Measurements from ENCODE around the gene PLEKHM1. TPM values are rescaled to one million over a fixed set of nuclear protein-coding genes. Genes with fewer than 3 reads are reported as not detected.

The PLEKHM1 gene
- total RNA-seq, 4 donors from 2014 or later, result 44.0 to 68.9 (median 53.2) TPM

DNA sequence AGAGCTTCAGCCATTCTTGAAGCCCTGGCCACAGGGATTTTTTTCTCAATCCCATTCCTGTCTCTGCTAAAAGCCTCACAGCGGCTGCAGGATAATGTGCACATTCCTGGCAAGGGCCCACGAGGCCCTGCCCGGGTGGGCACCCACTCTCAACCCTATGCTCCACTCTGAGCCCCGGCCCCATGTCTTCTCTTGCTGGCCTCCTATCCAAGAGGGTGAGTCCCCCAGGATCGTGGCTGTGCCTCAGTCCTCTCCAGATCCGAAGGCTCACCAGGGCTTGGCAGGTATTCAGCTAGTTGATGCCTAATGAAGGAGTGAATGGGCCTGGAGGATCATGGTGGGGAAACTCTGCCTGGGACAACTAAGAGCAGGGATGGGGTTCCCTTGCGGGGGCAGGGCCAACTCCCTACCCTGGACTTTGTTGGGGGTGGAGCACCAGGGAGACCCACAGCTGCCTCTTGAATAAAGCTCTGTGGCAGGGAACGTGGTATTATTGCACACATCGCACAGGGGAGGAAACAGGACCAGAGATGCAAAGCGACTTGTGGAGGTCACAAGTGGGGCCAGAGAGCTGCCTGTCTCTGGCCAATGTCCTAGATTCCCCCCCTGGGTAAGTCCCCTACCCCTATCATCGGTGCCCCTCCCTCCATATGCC lies 63.2 kb downstream of the PLEKHM1 start:
- DNase-seq (ENCODE audit: low spot score) (no peak), ATAC-seq (ENCODE audit: low FRiP score) (no peak)
- TF ChIP-seq, protein P1, sequence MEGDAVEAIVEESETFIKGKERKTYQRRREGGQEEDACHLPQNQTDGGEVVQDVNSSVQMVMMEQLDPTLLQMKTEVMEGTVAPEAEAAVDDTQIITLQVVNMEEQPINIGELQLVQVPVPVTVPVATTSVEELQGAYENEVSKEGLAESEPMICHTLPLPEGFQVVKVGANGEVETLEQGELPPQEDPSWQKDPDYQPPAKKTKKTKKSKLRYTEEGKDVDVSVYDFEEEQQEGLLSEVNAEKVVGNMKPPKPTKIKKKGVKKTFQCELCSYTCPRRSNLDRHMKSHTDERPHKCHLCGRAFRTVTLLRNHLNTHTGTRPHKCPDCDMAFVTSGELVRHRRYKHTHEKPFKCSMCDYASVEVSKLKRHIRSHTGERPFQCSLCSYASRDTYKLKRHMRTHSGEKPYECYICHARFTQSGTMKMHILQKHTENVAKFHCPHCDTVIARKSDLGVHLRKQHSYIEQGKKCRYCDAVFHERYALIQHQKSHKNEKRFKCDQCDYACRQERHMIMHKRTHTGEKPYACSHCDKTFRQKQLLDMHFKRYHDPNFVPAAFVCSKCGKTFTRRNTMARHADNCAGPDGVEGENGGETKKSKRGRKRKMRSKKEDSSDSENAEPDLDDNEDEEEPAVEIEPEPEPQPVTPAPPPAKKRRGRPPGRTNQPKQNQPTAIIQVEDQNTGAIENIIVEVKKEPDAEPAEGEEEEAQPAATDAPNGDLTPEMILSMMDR (IDR thresholded peaks at IDR 0.05), result no peak

DNA sequence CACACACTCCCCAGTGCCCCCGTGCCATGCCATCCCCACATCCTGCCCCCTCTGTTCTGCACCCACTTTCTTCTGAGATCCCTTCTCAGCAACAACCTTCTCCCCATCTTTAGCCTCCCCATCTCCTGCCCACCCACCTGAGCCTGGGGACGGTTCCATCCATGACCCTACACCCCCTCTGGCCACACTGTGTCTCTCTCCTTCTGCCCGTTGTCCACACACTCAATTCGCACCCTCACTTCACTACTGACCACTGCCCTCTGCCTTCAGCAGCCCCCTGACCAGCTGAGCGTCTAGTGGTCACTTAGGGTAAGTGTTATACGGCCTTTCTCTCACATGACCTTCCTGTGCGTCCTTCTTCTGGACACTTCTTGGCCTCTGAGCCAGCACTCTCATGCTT lies 64.0 kb downstream of the PLEKHM1 start:
- TF ChIP-seq, protein P1 (IDR thresholded peaks at IDR 0.05), result no peak
- DNase-seq (ENCODE audit: low spot score), result no peak
- ATAC-seq (ENCODE audit: low FRiP score), result no peak

DNA sequence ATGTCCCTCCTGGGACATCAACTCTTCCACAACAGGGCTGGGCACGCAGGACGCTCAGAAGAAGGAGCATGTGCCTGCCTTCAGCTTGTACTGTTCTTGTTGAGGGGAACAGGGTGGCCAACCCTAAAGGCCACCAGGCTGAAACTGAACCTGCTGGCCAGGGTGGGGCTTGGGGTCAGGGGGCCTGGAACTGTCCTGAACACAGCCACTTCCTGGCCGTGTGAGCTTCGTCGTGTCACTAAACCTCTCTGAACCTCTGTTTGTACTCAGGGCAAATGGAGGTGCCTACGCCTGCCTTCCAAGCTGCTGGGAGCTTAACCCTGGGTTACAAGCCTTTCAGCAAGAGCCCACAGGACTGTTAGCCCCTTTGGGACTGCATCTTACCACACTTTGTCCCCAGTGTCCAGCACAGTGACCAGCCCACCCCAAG lies 64.5 kb downstream of the PLEKHM1 start:
- DNase-seq (ENCODE audit: low spot score) (no peak), ATAC-seq (ENCODE audit: low FRiP score) (no peak)
- TF ChIP-seq, protein P1 (IDR thresholded peaks at IDR 0.05), result no peak

DNA sequence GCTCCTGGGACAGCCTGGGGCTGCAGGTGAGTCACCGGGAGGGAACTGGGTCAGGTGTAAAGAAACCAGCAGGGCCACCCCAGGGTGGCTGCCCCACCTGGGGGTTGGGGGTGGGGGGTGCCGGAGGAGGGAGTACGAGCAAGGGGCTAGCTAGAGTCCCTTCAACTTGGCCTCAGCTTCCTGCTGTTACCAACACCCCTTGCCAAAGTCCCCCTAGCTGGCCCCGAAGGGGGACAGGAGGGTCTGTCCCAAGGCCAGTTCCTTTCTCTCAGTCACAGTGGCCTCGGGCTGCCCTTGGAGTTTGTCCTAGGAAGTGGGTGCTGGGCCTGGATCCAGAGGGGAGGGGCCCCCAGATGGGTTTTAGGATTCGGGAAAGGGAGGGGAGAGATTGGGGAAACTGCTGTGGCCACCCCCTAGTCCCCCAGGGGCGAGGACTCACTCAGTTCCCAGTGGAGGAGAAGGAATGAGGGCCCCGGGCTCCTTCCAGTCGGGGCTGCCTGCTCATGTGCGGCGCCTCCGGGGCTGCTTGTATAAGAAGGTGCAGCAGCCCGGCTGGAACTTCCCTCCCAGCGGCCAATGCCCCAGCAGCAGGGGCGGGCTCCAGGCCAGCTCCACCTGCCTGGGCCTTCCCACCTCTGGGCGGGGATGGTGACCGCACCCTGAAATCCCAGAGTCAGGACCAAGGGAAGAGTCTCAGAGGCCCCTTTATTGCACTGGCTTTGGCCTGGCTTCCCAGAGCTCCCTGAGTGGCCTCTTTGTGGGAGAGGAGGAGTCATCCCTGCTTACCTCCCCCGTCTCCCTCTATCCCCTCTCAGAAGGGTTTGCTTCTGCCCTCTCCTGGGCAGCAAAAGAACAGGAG lies 65.2 kb downstream of the PLEKHM1 start:
- ATAC-seq (ENCODE audit: low FRiP score) (peak; percentile 48), DNase-seq (ENCODE audit: low spot score) (no peak)
- TF ChIP-seq, protein P1 (IDR thresholded peaks at IDR 0.05), result no peak

DNA sequence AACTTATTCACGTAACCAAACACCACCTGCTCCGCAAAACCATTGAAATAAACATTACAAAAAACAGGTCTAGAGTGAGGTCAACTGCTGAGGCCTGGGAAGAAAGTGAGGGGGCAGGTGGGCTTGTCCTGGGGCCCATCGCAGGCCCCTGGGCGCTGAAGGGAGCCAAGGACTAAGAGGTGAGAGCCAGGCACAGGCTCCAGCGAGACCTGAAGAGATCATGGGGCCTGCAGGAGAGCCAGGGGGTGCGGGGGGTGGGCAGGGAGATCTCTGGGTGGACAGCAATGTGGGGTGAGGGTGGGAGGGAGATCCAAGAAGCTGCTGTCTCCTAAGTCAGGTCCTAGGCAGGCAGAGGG lies 65.8 kb downstream of the PLEKHM1 start:
- ATAC-seq (ENCODE audit: low FRiP score), result no peak
- DNase-seq (ENCODE audit: low spot score), result no peak
- TF ChIP-seq, protein P1 (IDR thresholded peaks at IDR 0.05), result no peak

DNA sequence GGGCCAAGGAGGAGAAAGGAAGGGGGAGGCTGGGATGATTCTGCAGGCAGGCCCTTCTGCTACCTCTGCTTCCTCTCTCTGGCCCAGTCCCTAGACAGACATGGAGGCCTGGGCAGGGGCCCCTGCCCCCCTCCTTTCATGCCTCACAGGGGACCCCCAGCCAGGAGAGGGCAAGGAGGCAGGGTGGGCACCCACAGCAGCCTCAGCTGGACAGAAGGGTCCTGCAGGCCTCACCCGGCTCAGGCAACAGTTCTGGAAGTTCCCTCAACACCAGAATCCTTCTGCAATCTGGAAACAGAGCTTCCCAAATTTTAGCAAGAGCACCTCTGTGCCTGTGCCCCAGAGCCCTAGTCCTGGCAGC lies 66.6 kb downstream of the PLEKHM1 start:
- TF ChIP-seq, protein P1 (IDR thresholded peaks at IDR 0.05), result no peak
- ATAC-seq (ENCODE audit: low FRiP score) (no peak), DNase-seq (ENCODE audit: low spot score) (no peak)

All from omental fat pad (tissue), 4 donors.